LHCN-M2 (cell line): ENCODE measurements around the gene NR3C1. TPM values are rescaled to one million over a fixed set of nuclear protein-coding genes. Genes with fewer than 3 reads are reported as not detected.

ENCODE experiments used
- DNase-seq: peaks from one replicate; pipeline ENCODE4 v3.0.0-alpha.2; 2012; ENCODE audit warnings: low read depth
- polyA plus RNA-seq: library from polyadenylated mRNA; unstranded; fragments of >200 nt; gene quantifications from one replicate; pipeline ENCODE4 v1.2.1, GENCODE V29; 2012; ENCODE audit warnings: missing spikeins
- total RNA-seq: library from RNA; depleted of rRNA; stranded (reverse); fragments of >200 nt; gene quantifications from 2 replicates; pipeline ENCODE4 v1.2.3, GENCODE V29; 2014; rRNA removed

The NR3C1 gene
- total RNA-seq = 46.7 and 47.1 TPM in 2 replicates
- polyA plus RNA-seq = 12.0 TPM

- DNase-seq = peak; percentile 87
These were observed at the start of gene NR3C1 for GRCh38 chr5:143403593-143404415. TSS of gene NR3C1 (minus strand) at chr5:143403686. CDS start at chr5:143400839, 2,847 bp downstream.

DNA sequence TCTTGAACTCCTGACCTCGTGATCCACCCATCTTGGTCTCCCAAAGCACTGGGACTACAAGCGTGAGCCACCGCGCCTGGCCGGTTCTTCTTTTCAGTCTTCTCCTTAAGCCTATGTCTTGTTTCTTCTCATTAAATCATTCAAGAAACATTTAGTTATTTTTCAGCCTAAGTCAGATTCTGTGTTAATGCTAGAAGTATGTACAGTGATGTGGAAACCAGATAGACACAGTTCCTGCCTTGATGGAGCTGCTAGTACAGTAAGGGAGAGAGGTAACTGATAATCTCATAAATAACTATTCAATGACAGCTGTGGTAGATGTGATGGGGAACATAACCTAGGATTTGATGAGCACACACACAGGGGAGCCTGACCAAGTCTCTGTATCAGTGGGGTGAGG lies 46.3 kb upstream of the NR3C1 start:
- no peak for DNase-seq

DNA sequence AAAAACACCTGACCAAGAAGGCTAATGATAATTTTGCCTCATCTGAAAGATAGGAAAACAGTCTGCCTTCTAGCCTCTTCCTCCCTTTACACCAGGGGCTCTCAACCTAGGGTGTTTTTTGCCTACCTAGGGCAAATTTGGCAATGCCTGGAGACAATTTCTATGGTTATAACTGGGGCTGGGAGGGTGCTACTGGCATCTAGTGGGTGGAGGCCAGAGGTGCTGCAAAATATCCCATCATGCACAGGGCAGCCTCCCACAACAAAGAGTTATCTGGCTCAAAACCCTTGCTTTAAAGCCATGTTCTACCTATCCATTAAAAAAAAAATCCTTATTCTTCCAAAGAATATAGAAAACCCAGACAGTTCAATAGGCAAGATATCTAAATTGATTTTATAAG lies 45.0 kb upstream of the NR3C1 start:
- DNase-seq = no peak

- DNase-seq = no peak
These were observed 44.5 kb upstream of the NR3C1 start for GRCh38 chr5:143447983-143448382.

DNA sequence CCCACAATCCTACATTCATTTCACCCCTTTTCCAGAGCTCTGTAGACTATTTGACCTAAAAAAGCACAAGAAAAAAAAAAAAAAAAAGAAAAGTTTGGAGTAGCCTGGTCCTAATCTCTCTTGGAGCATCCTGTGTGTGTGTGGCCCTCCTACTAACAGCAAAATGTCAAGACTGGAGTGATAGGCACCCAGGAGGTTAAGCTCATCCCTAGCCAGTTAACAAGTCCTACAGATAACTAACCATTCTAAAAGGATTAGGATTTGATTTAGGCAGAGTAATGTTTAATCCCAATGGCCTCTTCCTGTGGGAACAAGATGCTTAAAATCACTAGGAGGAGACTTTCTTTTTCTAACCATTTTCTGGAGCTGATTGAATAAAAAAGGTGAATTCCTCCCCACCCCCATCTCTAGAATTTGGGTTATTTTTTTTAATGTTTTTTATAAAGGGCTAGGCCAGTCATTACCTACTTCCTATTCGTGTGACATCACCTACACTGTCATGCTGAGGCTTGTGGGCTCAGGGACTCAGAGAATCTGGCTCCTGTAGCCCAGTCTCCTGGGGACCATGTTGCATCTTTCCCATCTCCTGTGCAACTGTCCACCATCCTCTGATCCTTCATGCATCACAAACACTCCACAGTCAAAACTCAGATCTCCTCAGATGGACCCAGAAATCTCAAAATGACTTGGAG lies 43.2 kb upstream of the NR3C1 start:
- DNase-seq = no peak

DNA sequence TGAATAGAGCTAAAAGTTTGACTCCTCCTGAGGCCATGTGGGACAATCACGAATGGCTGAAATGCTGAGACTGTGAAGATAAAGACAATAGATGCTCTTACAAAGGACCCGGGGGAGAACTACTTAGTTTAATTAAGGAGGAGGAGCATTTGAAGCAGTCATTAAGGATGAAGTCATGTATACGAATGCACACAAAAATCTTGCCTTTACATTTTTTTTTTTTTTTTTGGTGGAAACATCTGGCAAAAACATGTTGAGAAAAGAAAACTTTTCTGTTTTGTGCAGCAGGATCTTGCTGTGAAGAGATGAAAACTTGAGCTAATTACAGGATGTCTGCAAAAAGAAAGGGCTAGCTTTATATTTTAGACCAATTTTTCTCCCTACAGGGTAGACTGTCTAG lies 42.3 kb upstream of the NR3C1 start:
- DNase-seq = no peak

- no peak for DNase-seq
These were observed 39.8 kb upstream of the NR3C1 start for GRCh38 chr5:143443330-143443729.

DNA sequence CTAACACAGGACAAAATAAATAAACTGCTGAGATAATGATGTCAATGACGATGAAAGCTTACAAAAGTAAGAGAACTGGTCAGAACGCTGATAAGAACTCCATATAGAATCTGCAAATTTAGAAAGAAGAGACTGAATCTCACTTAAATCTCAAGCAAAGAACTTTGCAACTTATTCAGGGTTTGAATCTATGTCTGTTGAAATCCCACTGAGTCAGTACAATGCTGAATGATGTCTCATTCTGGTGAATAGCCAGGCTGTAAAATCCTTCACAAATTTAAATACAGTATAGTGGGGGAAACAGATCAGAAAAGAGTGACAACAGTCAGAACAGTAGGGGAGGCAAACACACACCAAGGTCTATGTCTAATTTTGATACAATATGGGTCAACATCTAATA lies 38.9 kb upstream of the NR3C1 start:
- peak; percentile 11 for DNase-seq

GRCh38 chr5:143440448-143441115 lies 37.1 kb upstream of the NR3C1 start:
- DNase-seq = no peak

- DNase-seq = no peak
These were observed 34.3 kb upstream of the NR3C1 start for GRCh38 chr5:143437666-143438273.

DNA sequence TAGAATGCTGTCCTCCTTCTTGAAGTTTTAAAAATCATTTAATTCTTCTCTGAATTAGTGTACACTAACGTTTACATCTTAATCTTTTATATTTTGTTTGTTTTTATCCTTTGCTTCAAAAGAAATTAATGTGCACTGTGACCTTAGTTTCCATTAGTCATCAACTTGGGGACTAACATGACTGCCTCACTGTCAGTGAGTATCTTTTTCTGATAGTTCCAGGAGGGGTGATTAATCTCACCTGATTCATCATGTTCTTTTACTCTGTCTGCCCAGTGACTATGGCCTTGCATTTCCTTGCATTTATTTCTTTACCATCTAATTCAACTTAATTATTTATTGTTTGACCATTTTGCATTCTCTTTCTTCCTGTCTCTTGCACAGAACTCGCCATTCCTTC lies 33.4 kb upstream of the NR3C1 start:
- DNase-seq = peak; percentile 10

- DNase-seq = peak; percentile 31
These were observed 31.7 kb upstream of the NR3C1 start for GRCh38 chr5:143435210-143435657.

DNA sequence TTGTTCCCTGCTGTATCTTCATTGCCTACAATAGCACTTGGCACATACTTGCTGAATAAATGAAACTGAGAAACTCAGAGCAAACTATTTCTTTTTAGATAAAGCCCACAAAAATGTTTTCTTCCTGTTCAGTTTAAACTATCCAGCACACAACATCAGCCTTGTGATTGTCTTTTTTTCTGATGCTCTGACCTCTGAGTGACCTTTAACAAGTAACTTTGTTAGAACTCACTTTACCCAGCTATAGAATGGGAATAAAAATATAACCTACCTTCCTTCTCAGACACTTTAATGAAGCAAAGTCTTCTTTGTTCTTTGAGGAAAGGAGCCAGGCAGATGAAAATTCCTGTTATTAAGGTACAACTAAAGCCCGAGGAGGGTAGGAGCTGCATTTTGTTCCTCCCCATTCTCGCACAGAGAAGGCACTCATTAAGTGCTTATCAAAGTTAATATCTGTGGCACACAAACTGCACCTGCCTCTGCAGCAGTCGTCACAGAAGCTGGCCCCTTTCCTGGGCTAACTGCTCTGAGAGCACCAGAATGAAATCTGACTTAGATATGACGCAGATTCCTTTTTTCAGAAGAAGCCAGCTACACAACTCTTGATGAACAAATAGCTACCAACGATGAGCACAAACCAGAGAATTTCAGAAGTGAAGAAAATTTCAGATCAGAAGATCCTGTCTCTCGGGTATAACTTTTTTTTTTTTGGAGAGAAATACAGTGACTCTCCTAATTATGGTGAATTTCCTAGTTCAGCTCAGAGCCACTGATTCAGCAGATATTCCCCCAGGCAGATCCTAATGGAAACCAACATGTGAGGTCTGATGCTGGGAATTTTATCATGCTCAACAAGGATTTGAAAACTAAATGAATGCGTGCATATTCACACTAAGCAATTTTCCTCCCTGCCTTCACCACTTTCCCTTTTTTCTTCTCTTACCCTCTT lies 31.0 kb upstream of the NR3C1 start:
- peak; percentile 7 for DNase-seq

GRCh38 chr5:143433670-143434069 lies 30.2 kb upstream of the NR3C1 start:
- no peak for DNase-seq

DNA sequence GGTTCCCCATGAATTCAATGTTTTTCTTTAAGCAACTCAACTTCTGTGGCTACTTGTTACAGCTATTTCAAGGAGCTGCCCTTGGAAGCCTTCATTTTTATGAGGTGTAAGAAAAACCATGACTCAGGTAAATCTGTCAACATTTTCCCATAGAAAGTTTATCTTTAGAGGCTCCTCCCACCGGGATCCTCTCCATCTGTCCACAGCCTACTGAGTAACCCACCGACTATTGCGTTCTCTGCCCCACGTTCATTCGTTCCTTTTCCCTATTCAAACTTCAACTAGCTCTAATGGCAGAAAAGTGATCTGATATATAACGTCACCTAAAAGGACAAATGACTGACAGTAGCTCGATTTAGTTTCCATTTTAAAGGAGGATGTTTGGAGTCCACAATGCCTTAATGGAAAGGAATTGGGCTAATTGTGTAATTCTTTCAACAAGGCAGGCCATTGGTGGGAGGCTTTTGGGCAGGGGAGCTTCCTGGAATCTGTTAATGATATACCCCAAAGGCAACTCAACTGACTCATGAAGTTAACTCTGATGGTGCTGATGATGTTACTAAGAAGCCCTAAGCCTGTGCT lies 29.3 kb upstream of the NR3C1 start:
- no peak for DNase-seq

DNA sequence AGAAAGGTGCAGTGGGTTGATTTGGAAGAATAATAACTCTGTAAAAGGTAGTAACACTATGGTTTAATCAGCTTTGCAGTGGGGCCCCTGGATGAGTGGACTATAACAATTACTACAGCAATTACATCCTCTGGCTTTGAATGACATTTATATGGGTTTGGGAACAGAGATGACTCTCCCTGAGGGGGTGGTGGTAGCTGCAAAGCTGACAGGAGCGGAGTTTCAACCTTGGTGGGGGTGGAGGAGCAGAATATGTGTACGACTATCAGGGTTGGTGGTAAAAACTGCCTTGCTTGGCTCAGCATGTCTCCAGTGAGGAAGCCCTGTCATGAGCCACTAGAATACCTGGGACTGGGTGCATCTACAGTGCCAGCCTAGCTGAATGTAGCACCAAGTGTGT lies 28.3 kb upstream of the NR3C1 start:
- DNase-seq = no peak

DNA sequence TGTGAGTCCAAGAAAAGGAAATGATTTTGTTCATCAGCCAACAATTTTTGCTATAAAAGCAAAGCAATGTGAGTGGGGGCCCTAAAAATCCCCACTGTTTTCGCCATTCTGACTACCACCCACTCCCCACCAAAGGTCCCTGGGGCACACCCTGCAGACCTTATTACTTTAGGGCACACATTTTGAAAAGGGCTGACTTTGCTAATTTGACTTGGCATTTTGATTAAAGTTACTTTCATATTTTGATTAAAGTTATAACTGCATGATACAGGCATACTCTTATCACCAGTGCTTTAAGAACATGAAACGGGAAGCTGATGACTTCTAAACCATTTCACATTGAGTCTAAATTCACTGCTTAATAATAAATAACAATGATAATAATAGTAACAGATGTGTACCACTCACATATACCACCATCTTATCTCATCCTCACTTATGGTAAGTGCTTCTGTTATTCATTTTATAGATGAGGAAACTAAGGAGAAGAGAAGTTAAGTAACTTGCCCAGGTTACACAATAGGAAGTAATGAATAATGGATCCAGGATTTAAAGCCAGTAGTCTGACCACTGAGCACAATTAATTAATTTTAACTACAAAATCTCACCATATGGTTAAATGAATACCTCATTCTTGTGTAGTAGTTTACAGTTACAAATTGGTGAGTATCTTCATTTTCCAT lies 25.4 kb upstream of the NR3C1 start:
- no peak for DNase-seq

GRCh38 chr5:143428155-143428554 lies 24.7 kb upstream of the NR3C1 start:
- DNase-seq = no peak

- no peak for DNase-seq
These were observed 23.7 kb upstream of the NR3C1 start for GRCh38 chr5:143427122-143427735.
